ENCODE measurements around the gene MYBPC1. TPM values are rescaled to one million over a fixed set of nuclear protein-coding genes. Genes with fewer than 3 reads are reported as not detected.

Gene MYBPC1, protein sequence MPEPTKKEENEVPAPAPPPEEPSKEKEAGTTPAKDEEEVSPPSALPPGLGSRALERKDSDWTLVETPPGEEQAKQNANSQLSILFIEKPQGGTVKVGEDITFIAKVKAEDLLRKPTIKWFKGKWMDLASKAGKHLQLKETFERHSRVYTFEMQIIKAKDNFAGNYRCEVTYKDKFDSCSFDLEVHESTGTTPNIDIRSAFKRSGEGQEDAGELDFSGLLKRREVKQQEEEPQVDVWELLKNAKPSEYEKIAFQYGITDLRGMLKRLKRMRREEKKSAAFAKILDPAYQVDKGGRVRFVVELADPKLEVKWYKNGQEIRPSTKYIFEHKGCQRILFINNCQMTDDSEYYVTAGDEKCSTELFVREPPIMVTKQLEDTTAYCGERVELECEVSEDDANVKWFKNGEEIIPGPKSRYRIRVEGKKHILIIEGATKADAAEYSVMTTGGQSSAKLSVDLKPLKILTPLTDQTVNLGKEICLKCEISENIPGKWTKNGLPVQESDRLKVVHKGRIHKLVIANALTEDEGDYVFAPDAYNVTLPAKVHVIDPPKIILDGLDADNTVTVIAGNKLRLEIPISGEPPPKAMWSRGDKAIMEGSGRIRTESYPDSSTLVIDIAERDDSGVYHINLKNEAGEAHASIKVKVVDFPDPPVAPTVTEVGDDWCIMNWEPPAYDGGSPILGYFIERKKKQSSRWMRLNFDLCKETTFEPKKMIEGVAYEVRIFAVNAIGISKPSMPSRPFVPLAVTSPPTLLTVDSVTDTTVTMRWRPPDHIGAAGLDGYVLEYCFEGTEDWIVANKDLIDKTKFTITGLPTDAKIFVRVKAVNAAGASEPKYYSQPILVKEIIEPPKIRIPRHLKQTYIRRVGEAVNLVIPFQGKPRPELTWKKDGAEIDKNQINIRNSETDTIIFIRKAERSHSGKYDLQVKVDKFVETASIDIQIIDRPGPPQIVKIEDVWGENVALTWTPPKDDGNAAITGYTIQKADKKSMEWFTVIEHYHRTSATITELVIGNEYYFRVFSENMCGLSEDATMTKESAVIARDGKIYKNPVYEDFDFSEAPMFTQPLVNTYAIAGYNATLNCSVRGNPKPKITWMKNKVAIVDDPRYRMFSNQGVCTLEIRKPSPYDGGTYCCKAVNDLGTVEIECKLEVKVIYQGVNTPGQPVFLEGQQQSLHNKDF
- not detected in 5 replicates for total RNA-seq (2022; extraction: Qiagen RNA extraction)

DNA sequence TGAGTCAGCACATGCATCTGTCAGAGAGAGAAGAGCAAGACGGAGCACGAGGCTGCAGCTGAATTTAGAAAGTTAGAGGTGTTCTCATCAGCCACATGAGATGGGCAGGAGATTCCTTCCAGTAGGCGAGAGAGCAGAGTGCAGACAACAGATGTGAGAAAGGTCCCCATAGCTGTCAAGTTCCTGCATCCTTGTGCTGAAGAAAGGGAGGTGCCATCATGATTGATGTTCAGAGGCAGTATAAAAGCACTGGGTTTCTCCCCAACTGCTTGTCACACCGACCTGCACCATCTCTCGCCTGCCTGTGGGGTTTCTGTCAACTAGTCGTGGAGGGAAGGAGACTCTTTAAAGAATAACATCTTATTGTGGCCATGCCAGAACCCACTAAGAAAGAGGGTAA, at the start of gene MYBPC1:
MYBPC1 (plus strand) TSS at position 272 of the 400 bp plus-strand sequence; CDS start at position 372, 100 bp downstream.

DNA sequence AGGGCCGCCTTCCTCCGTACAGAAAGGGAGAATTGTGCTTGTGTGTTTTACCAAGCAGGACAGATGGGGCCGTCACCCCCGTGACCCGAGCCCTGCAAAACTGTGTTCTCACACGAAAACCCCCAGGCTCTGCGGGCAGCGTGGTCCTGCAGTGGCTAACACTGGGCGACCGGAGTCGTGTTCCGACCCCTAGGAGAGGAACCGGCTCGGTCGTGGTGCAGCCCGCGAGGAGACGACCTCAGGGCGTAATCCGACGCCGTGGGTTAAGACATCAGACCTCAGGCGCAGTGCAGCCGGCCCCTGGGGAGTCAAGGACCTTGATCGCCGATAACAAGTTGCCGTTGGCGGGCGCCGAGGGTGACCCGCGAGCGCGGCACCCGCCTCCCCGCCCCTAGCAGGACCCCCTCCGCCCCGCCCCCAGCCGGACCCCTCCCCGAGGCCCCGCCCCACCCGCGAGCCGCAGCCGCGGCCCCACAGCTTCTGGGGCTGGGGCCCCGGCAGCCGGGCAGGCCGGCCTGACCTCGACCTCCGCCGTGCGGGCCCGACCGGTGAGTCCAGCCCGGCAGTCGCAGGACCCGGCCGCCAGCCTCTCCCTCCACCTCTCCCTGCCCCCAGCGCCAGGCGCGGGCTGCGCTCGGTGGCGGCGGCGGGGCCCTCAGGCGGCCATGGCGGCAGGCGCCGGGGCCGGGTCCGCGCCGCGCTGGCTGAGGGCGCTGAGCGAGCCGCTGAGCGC, 102.6 kb downstream of the MYBPC1 start, which contains the start of gene CHPT1:
CHPT1 (plus strand) TSS at position 444 of the 733 bp plus-strand sequence; CDS start at position 666, 222 bp downstream.

Other genes with a start within 250 kb of the MYBPC1 start
- gene ARL1, start 187.2 kb upstream of the MYBPC1 start, total RNA-seq (2022; extraction: Qiagen RNA extraction), result 58.0 to 66.9 TPM (median 64.5 TPM) in 5 replicates
- not detected in 5 replicates for gene SPIC, start 119.6 kb upstream of the MYBPC1 start, total RNA-seq (2022; extraction: Qiagen RNA extraction)
- 45.0 to 72.7 TPM (median 68.9 TPM) in 5 replicates for gene CHPT1, start 102.7 kb downstream of the MYBPC1 start, total RNA-seq (2022; extraction: Qiagen RNA extraction)
- gene SYCP3, start 144.5 kb downstream of the MYBPC1 start, total RNA-seq (2022; extraction: Qiagen RNA extraction), result not detected in 5 replicates
- gene GNPTAB, start 236.0 kb downstream of the MYBPC1 start, total RNA-seq (2022; extraction: Qiagen RNA extraction), result 11.7 to 13.9 TPM (median 12.5 TPM) in 5 replicates

Data from A549 treated with Mapracorat at 1 μM for 4 hours (cell line).